ENCODE data around the gene STKLD1. TPM values are rescaled to one million over a fixed set of nuclear protein-coding genes. Genes with fewer than 3 reads are reported as not detected.

Gene STKLD1
- total and polyA plus RNA-seq, 9 of the 15 experiments (the other 6 are each of a cell fraction or from before 2014, with no cell fraction given), result 0.10 to 0.65 (median 0.33) TPM; not detected in 2

- TF ChIP-seq SMAD1 (IDR thresholded peaks at IDR 0.05; ENCODE audit: low read depth, low read length, partially characterized antibody) (no peak), DIDO1 (tag; IDR thresholded peaks at IDR 0.05; ENCODE audit: low read depth) (no peak), SMC3 (conservative IDR thresholded peaks at IDR 0.05; ENCODE audit: insufficient read depth, low read depth, low read length) (no peak), ZNF239 (CRISPR knock-in tag; IDR thresholded peaks at IDR 0.05) (no peak)
- TF ChIP-seq, protein P1, sequence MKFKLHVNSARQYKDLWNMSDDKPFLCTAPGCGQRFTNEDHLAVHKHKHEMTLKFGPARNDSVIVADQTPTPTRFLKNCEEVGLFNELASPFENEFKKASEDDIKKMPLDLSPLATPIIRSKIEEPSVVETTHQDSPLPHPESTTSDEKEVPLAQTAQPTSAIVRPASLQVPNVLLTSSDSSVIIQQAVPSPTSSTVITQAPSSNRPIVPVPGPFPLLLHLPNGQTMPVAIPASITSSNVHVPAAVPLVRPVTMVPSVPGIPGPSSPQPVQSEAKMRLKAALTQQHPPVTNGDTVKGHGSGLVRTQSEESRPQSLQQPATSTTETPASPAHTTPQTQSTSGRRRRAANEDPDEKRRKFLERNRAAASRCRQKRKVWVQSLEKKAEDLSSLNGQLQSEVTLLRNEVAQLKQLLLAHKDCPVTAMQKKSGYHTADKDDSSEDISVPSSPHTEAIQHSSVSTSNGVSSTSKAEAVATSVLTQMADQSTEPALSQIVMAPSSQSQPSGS (CRISPR knock-in tag; IDR thresholded peaks at IDR 0.05), result no peak
Measured at GRCh38 chr9:133389025-133389557, 12.9 kb downstream of the STKLD1 start (continued).

- CTCF ChIA-PET (ENCODE audit: low intra/inter-chr PET ratio), result no interaction called here
- Histone ChIP-seq H3K4me1 (replicated peaks in 1 of 2; ENCODE audit: control insufficient read depth in 2 of 2, insufficient read depth in 2 of 2, low read length in 2 of 2) (peaks cover 0 to 17% of the 10 kb centered on the region in 2 experiments; a peak in 2 of 5 replicates), H3K9me3 (replicated peaks; ENCODE audit: control insufficient read depth, insufficient read depth, low read depth, low read length) (no peaks in the 10 kb centered on the region), H3K27me3 (ENCODE audit: control insufficient read depth in 2 of 2, insufficient read depth in 2 of 2, low read length in 2 of 2) (peaks cover 31 to 64% of the 10 kb centered on the region in 2 experiments; a peak in 4 of 5 replicates), H3K9me1 (ENCODE audit: control insufficient read depth, insufficient read depth, low read length) (no peaks in the 10 kb centered on the region), H3K9ac (ENCODE audit: insufficient read depth in 1 of 2, low read depth in 2 of 2, low read length in 2 of 2) (no peak overlapping the region), H3K79me2 (ENCODE audit: control insufficient read depth, insufficient read depth, low read length) (no peaks in the 10 kb centered on the region), H4K20me1 (replicated peaks; ENCODE audit: control insufficient read depth, insufficient read depth, low read length) (peaks cover 2% of the 10 kb centered on the region; the same call in 1 of the 2 replicates), H2AFZ (ENCODE audit: low read depth, low read length) (no peak overlapping the region), H3K36me3 (ENCODE audit: control insufficient read depth, insufficient read depth, low read length) (no peaks in the 10 kb centered on the region), H3K4me2 (ENCODE audit: insufficient read depth, low read length) (no peak overlapping the region), H3K27ac (ENCODE audit: extremely low read depth, low read depth, low read length) (no peak overlapping the region), H3K4me3 (no peak overlapping the region)
- 6% methylated on average over 10 of the region's 13 CpGs for WGBS (ENCODE audit: insufficient coverage, low coverage, missing lambda C conversion rate)
- FAIRE-seq, result no peak
- in situ Hi-C loops (cut with MboI) (no loop called here), intact Hi-C loops (cut with micrococcal nuclease) (no loop called here)
- no peak for DNase-seq (ENCODE audit: extremely low read depth in 1 of 4, low spot score in 3 of 4)
- POLR2A ChIA-PET, result interaction anchor here (1.3 kb wide), 1 partner anchor 13 kb away, joined by 3 read pairs; no protein-coding TSS in a partner anchor
- TF ChIP-seq, protein P2, sequence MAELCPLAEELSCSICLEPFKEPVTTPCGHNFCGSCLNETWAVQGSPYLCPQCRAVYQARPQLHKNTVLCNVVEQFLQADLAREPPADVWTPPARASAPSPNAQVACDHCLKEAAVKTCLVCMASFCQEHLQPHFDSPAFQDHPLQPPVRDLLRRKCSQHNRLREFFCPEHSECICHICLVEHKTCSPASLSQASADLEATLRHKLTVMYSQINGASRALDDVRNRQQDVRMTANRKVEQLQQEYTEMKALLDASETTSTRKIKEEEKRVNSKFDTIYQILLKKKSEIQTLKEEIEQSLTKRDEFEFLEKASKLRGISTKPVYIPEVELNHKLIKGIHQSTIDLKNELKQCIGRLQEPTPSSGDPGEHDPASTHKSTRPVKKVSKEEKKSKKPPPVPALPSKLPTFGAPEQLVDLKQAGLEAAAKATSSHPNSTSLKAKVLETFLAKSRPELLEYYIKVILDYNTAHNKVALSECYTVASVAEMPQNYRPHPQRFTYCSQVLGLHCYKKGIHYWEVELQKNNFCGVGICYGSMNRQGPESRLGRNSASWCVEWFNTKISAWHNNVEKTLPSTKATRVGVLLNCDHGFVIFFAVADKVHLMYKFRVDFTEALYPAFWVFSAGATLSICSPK (IDR thresholded peaks at IDR 0.05; ENCODE audit: borderline replicate concordance), result no peak
- ATAC-seq, result no peak
- no TSS peak for BruUV-seq (replicated peaks)
Measured at GRCh38 chr9:133389562-133389961, 13.4 kb downstream of the STKLD1 start.

Measured in K562 (cell line).